NCI-H2227 (cell line): ENCODE measurements around the gene ERFL.

Experiments used
- DNase-seq: peaks from one replicate; lab custom pipeline; 2025; ENCODE audit not compliant: unreplicated experiment; lab: John Stamatoyannopoulos, UW

ERFL gene

GRCh38 chr19:41901707-41902360, 26.4 kb downstream of the ERFL start:
- no peak for DNase-seq

- no peak for DNase-seq
These were observed 30.0 kb downstream of the ERFL start for GRCh38 chr19:41898235-41898634.

DNA sequence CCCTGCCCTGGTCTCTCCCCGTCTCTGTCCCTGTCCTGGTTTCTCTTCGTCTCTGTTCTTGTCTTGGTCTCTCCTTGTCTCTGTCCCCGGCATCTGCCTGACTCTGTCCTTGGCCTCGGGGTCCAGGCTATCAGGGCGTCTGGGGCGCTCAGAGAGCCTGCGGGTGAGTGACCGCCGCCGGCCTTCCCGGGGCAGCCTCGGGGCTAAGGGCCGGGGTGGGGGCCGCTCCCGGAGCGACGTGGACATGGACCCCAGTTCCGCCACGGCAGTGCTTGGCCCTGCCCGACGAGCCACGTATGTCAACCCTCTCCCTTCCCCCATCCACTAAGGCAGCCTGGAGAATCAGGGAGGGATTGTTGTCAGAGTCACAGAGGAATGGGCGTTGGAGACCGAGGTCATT, 30.4 kb downstream of the ERFL start:
- no peak for DNase-seq

DNA sequence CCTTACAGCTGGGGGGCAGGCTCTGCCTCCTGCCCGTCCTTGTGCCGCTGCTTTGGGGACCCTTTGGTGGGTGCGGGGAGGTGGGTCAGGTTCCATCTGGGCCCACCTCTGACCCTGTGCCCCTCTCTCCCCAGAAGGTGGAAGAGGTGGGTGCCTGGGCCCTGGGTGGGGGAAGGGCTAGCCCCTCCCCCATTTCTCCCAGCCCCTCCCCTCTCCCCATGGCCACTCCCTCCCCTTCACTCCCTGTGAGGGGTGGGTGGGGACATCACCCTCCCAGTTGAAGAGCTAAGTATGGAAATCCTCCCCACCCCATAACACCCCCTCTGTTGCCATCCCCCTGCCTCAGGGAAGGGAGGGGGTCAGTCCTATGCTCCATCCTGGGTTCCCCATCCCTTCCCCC, 31.1 kb downstream of the ERFL start:
- no peak for DNase-seq

DNA sequence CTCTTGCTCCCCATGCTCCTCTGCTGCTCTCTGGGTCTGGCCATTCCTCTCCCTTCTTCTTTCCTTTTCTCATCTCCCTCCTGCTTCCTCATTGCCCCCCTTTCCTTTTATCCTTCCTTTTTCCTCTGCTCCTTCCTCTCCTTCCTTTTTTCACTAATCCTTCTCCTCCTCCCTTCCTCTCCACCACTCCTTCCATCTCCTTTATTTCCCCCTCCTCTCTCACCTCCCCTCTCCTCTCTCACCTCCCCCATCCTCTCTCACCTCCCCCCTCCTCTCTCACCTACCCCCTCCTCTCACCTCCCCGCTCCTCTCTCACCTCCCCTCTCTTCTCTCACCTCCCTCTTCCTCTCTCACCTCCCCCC, 31.7 kb downstream of the ERFL start:
- DNase-seq = no peak

- no peak for DNase-seq
These were observed 32.3 kb downstream of the ERFL start for GRCh38 chr19:41895745-41896580.

DNA sequence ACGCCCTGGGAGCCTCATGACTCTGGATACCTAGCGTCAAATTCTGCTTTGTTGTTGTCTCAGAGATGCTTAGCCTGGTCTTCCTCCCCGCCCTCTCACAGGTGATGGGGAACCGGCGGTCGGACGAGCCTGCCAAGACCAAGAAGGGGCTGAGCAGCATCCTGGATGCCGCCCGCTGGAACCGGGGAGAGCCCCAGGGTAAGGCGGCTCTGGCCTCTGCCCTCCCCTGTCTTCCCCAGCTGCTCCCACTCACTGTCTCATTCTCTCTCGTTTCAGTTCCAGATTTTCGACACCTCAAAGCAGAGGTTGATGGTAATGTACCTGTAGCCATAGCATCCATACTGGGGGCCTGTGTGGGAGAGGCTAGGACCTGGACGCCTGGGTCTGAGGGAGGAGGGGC, 33.9 kb downstream of the ERFL start:
- DNase-seq = no peak

GRCh38 chr19:41893899-41894298, 34.4 kb downstream of the ERFL start:
- DNase-seq = peak; percentile 57

GRCh38 chr19:41892173-41892902, 35.9 kb downstream of the ERFL start:
- no peak for DNase-seq

- DNase-seq = no peak
These were observed 37.3 kb downstream of the ERFL start for GRCh38 chr19:41890936-41891335.

GRCh38 chr19:41889896-41890295, 38.4 kb downstream of the ERFL start:
- DNase-seq = no peak

DNA sequence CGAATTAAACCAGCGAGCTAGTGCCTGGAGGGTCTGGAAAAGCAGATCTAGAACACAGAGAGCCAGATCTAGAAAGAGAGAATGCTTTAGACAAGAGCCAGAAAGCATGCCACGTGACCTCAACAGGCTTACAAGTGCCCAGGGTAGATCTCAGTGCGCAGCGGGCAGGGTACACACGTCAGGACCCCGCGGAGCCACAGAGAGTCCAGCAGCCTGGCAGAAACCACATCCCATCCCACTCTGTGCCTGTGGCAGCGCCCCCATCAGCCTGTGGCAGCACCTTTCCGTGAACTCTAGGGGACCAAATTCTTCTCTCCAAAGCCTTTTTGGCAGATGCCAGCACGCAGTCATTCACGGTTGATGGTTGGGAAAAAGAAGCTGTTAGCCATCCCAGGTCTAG, 39.3 kb downstream of the ERFL start:
- DNase-seq = no peak

GRCh38 chr19:41887711-41888382, 40.4 kb downstream of the ERFL start:
- DNase-seq = no peak

GRCh38 chr19:41886761-41887710, 41.2 kb downstream of the ERFL start:
- DNase-seq = no peak

DNA sequence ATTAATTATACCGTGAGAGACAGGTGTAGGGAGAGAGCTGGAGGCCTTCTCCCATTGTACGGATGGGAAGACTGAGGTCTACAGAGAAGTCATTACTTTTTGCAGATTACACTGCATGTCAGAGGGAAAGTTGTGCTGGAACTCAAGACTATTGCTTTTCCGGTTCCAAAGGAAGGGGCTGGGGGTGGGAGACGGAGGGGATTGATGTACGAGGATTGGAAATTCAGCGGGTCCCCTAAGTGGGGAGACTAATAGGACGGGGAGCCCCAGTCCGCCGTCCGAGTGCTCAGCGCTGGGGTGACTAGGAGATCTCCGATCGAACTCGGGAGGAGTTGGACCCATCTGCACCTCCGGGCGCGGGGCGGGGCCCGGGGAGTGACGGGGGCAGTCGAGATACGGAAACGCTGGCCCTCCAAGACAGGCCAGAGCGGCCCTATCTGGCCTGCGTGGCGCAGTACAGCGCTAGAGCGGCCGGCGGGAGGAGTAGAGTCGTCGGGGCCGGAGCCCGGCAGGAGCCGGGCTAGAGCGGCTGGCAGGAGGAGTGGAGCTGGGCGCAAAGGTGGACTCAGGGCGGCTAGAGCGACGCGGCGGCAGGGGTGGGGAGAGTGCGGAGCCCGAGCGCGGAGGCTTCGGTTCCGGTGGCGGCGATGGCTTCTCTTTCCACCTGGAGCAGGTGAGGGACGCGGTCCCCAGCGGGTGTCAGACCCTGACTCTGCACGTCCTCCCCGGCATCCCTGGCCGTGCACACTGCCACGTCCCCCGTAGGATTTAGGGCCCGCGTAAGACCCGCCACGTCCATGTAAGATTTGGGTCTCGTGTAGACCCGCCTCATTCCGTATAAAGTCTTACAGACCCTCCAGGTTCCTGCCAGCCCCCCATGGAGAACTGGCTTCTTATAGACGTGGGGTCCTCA, 44.2 kb downstream of the ERFL start:
- peak; percentile 100 for DNase-seq

GRCh38 chr19:41883463-41883820, 44.8 kb downstream of the ERFL start:
- no peak for DNase-seq

GRCh38 chr19:41882568-41883462, 45.4 kb downstream of the ERFL start, which contains the start of gene ARHGEF1:
TSS of gene ARHGEF1 (plus strand) at chr19:41883184. CDS start at chr19:41888083, 4,899 bp downstream.
- peak; percentile 66 for DNase-seq

GRCh38 chr19:41880329-41880708, 47.9 kb downstream of the ERFL start:
- DNase-seq = no peak
